ENCODE measurements around the gene FDX2. TPM values are rescaled to one million over a fixed set of nuclear protein-coding genes. Genes with fewer than 3 reads are reported as not detected.
"Not testable (repeated sequence)": the region's sequence is repeated elsewhere in the genome, so short reads cannot be mapped to it uniquely, and the experiment has no call there.

FDX2 gene
- total RNA-seq, 4 donors from 2014 or later = 6.1 to 28.9 (median 8.4) TPM; not detected in 1

- intact Hi-C loops (cut with DNase I; ENCODE audit: low total_unique reads) (no loop called here), in situ Hi-C loops (cut with MboI; ENCODE audit: low pct_ligation_motif_present in 1 of 4, low pct_unique_long_range_greater_than_20kb in 1 of 4, low sequenced_read_pairs in 3 of 4) (no loop called here)
- TF ChIP-seq CTCF (IDR thresholded peaks at IDR 0.05) (no peak), POLR2AphosphoS5 (IDR thresholded peaks at IDR 0.05) (no peak), POLR2A (IDR thresholded peaks at IDR 0.05) (no peak), EP300 (IDR thresholded peaks at IDR 0.05; ENCODE audit: low read depth) (no peak)
- 80% methylated on average over 5 of the region's 5 CpGs; no CpG with 5 or more reads in 1 of the 2 donors for WGBS, 2 donors (ENCODE audit: low coverage in 1 of 2)
- no peaks in the 10 kb centered on the region for H3K9me3 ChIP-seq
- DNase-seq = no peak
- H3K4me3 ChIP-seq = no peak overlapping the region
- no peaks in the 10 kb centered on the region for H3K36me3 ChIP-seq
- H3K27ac ChIP-seq = peak overlapping the region in 1 of 4 donors; percentile 62
- peaks cover 0 to 5% (median 2%) of the 10 kb centered on the region in 4 donors for H3K4me1 ChIP-seq
- H3K27me3 ChIP-seq = no peaks in the 10 kb centered on the region
Observed at GRCh38 chr19:10339977-10340376, 24.2 kb upstream of the FDX2 start.

DNA sequence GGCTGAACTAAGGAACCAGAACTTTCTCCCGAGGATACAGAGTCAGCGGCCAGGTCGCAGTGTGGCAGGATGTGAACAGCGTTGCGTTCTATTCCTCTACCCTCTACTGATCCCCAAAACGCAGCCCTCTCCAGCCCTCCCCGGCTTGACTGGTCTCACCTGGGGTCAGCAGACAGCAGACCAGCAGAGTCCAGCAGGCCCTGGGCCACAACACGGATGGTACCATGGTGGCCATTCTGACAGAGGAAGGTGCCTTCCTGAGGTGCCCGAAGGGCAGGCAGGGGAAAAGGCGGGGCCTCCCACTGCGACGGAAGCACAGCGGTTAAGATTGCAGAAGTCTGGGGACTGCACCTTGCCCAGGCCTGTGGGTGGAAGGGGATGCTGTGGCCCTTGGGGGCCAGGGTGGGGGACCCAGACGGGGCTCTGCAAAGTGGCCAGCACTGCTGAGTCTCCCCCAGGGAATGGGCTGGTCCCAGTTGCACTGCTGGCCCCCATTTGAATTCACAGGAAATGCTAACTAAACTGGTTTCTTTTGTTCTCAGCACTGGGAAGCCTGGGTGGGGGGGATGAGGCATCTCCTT, 23.7 kb upstream of the FDX2 start, which contains the start of gene ICAM3:
TSS of gene ICAM3 (minus strand) at position 245 of the 581 bp plus-strand sequence. CDS start at position 235, 10 bp downstream.
- Histone ChIP-seq H3K9me3 (no peaks in the 10 kb centered on the region), H3K4me3 (peak within 1 kb of the TSS in 2 of 4 donors; percentile 1 to 38), H3K27me3 (no peaks in the 10 kb centered on the region), H3K4me1 (peaks cover 0 to 8% (median 2%) of the 10 kb centered on the region in 4 donors), H3K36me3 (no peaks in the 10 kb centered on the region), H3K27ac (peak within 1 kb of the TSS in 2 of 4 donors; percentile 34 to 62)
- no peak for TF ChIP-seq POLR2AphosphoS5 (IDR thresholded peaks at IDR 0.05)
- peak; percentile 58 for DNase-seq
- in situ Hi-C loops (cut with MboI; ENCODE audit: low pct_ligation_motif_present in 1 of 4, low pct_unique_long_range_greater_than_20kb in 1 of 4, low sequenced_read_pairs in 3 of 4) = no loop called here
- 57% methylated on average over 14 of the region's 14 CpGs; no CpG with 5 or more reads in 1 of the 2 donors for WGBS, 2 donors (ENCODE audit: low coverage in 1 of 2)
- intact Hi-C loops (cut with DNase I; ENCODE audit: low total_unique reads) = no loop called here

DNA sequence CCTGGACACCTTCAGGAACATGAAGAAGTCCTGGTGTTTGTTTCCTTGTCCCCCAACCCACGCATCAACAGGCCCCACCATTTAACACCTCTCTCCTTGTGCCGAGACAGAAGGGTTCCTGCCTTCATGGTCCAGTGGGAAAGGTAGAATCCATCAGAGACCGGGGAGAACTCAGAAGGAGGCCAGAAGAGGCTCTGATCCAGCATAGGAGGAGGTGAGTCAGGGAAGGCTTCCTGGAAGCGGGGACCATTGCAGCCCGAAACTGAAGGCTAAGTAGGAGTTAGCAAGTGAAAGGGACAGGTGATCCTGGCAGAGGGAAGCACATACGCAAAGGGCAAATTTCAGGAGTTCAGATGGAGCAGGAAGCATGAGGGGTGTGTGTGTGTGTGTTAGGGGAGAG, 23.1 kb upstream of the FDX2 start:
- intact Hi-C loops (cut with DNase I; ENCODE audit: low total_unique reads) = no loop called here
- TF ChIP-seq POLR2A (IDR thresholded peaks at IDR 0.05) = no peak
- TF ChIP-seq CTCF (IDR thresholded peaks at IDR 0.05) = no peak
- no peak for TF ChIP-seq EP300 (IDR thresholded peaks at IDR 0.05; ENCODE audit: low read depth)
- TF ChIP-seq POLR2AphosphoS5 (IDR thresholded peaks at IDR 0.05) = no peak
- Histone ChIP-seq H3K27ac (peak overlapping the region in 2 of 4 donors; percentile 34 to 62), H3K36me3 (no peaks in the 10 kb centered on the region), H3K4me1 (peaks cover 0 to 13% (median 2%) of the 10 kb centered on the region in 4 donors), H3K9me3 (no peaks in the 10 kb centered on the region), H3K4me3 (peak overlapping the region in 2 of 4 donors; percentile 1 to 38), H3K27me3 (no peaks in the 10 kb centered on the region)
- in situ Hi-C loops (cut with MboI; ENCODE audit: low pct_ligation_motif_present in 1 of 4, low pct_unique_long_range_greater_than_20kb in 1 of 4, low sequenced_read_pairs in 3 of 4) = no loop called here
- no peak for DNase-seq
- WGBS, 2 donors (ENCODE audit: low coverage in 1 of 2) = 51 to 73% methylated on average over 4 to 6 of the region's 6 CpGs

DNA sequence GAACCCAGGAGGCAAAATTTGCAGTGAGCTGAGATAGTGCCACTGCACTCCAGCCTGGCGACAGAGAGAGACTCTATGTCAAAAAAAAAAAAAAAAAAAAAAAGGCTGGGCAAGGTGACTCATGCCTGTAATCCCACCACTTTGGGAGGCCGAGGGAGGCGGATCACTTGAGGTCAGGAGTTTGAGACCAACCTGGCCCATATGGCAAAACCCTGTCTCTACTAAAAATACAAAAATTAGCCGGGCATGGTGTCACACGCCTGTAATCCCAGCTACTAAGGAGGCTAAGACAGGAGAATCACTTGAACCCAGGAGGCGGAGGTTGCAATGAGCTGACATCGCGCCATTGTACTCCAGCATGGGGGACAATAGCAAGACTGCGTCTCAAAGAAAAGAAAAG, 20.9 kb upstream of the FDX2 start:
- H3K4me1 ChIP-seq = peaks cover 0 to 29% (median 13%) of the 10 kb centered on the region in 4 donors
- H3K27me3 ChIP-seq; in situ Hi-C loops (cut with MboI; ENCODE audit: low pct_ligation_motif_present in 1 of 4, low pct_unique_long_range_greater_than_20kb in 1 of 4, low sequenced_read_pairs in 3 of 4); DNase-seq; H3K27ac ChIP-seq; intact Hi-C loops (cut with DNase I; ENCODE audit: low total_unique reads); H3K36me3 ChIP-seq; H3K9me3 ChIP-seq; H3K4me3 ChIP-seq: not testable (repeated sequence)
- 89 to 91% methylated on average over 8 to 9 of the region's 9 CpGs for WGBS, 2 donors (ENCODE audit: low coverage in 1 of 2)

GRCh38 chr19:10335352-10335985, 19.7 kb upstream of the FDX2 start:
- Histone ChIP-seq H3K4me3 (no peak overlapping the region), H3K36me3 (no peaks in the 10 kb centered on the region), H3K4me1 (peaks cover 0 to 31% (median 18%) of the 10 kb centered on the region in 4 donors), H3K9me3 (no peaks in the 10 kb centered on the region), H3K27ac (peak overlapping the region in 3 of 4 donors; percentile 90 to 95 (median 92)), H3K27me3 (no peaks in the 10 kb centered on the region)
- no peak for DNase-seq
- intact Hi-C loops (cut with DNase I; ENCODE audit: low total_unique reads) = no loop called here
- 78% methylated on average over 19 of the region's 26 CpGs; no CpG with 5 or more reads in 1 of the 2 donors for WGBS, 2 donors (ENCODE audit: low coverage in 1 of 2)
- in situ Hi-C loops (cut with MboI; ENCODE audit: low pct_ligation_motif_present in 1 of 4, low pct_unique_long_range_greater_than_20kb in 1 of 4, low sequenced_read_pairs in 3 of 4) = no loop called here
- no peak for TF ChIP-seq CTCF (IDR thresholded peaks at IDR 0.05)
- TF ChIP-seq POLR2AphosphoS5 (IDR thresholded peaks at IDR 0.05) = no peak
- no peak for TF ChIP-seq EP300 (IDR thresholded peaks at IDR 0.05; ENCODE audit: low read depth)
- no peak for TF ChIP-seq POLR2A (IDR thresholded peaks at IDR 0.05)
